ENCODE measurements around the gene DCAF11. TPM values are rescaled to one million over a fixed set of nuclear protein-coding genes. Genes with fewer than 3 reads are reported as not detected.

The DCAF11 gene
- total and polyA plus RNA-seq, 2 of the 13 experiments (the other 11 are each of a cell fraction or from before 2014, with no cell fraction given): 150 to 257 TPM

DNA sequence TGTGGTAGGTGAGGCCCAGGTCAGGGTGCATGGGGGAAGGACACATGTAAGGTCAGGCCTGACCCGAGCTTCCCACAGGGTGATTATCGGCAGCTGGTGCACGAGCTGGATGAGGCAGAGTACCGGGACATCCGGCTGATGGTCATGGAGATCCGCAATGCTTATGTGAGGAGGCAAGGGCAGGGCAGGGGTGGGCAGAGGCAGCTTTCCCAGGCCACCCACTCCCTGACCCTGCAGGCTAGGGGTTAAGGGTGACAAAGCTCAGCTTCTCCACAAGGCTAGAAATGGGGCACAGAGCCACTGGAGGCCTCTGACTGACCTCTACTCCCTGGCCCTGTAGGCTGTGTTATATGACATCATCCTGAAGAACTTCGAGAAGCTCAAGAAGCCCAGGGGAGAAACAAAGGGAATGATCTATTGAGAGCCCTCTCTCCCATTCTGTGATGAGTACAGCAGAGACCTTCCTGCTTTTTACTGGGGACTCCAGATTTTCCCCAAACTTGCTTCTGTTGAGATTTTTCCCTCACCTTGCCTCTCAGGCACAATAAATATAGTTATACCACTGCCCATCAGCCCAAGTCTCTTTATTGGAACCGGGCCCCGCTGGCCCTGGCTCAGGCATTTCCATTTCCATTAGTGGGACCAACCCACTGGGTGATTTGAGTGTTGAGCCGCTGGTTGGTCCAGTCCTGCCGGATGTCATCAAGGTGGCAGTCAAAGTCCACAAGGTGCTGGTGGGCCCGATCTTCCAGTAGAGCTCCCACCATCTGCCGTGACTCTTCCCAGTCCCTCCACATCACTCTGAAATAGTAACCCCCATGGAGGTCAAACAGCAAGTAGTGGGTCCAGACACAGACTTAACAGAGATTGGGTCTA is 24.1 kb downstream of the DCAF11 start (continued):
- 0 out of 2 replicates have a peak, but pooled peaks have one; percentile 61 for TF ChIP-seq ZNF318 (CRISPR knock-in tag; IDR thresholded peaks at IDR 0.05)
- TF ChIP-seq ZNF317 (CRISPR knock-in tag; IDR thresholded peaks at IDR 0.05): no peak
- TF ChIP-seq ZNF326 (CRISPR knock-in tag; IDR thresholded peaks at IDR 0.05; ENCODE audit: borderline replicate concordance): no peak
- TF ChIP-seq ZNF550 (CRISPR knock-in tag; IDR thresholded peaks at IDR 0.05; ENCODE audit: borderline replicate concordance): 0 out of 2 replicates have a peak, but pooled peaks have one; percentile 43
- no peak for TF ChIP-seq ZNF724P (CRISPR knock-in tag; IDR thresholded peaks at IDR 0.05; ENCODE audit: borderline replicate concordance)
- TF ChIP-seq, protein P1, sequence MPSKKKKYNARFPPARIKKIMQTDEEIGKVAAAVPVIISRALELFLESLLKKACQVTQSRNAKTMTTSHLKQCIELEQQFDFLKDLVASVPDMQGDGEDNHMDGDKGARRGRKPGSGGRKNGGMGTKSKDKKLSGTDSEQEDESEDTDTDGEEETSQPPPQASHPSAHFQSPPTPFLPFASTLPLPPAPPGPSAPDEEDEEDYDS (CRISPR knock-in tag; IDR thresholded peaks at IDR 0.05): no peak
- TF ChIP-seq ATF7-NPFF (CRISPR knock-in tag; IDR thresholded peaks at IDR 0.05; ENCODE audit: low read depth): peak; percentile 43; the same call in 1 of the 2 replicates
- TF ChIP-seq EP300 (IDR thresholded peaks at IDR 0.05; ENCODE audit: low read depth in 2 of 2, low read length in 2 of 2): no peak
- TF ChIP-seq EP300 (CRISPR knock-in tag; IDR thresholded peaks at IDR 0.05; ENCODE audit: borderline replicate concordance): 0 out of 2 replicates have a peak, but pooled peaks have one; percentile 26
- no peak for TF ChIP-seq ZNF7 (CRISPR knock-in tag; IDR thresholded peaks at IDR 0.05)
- no peak for TF ChIP-seq ZNF484 (CRISPR knock-in tag; IDR thresholded peaks at IDR 0.05; ENCODE audit: borderline replicate concordance, low read depth)
- TF ChIP-seq SP4 (CRISPR knock-in tag; IDR thresholded peaks at IDR 0.05): no peak
- TF ChIP-seq, protein P2, sequence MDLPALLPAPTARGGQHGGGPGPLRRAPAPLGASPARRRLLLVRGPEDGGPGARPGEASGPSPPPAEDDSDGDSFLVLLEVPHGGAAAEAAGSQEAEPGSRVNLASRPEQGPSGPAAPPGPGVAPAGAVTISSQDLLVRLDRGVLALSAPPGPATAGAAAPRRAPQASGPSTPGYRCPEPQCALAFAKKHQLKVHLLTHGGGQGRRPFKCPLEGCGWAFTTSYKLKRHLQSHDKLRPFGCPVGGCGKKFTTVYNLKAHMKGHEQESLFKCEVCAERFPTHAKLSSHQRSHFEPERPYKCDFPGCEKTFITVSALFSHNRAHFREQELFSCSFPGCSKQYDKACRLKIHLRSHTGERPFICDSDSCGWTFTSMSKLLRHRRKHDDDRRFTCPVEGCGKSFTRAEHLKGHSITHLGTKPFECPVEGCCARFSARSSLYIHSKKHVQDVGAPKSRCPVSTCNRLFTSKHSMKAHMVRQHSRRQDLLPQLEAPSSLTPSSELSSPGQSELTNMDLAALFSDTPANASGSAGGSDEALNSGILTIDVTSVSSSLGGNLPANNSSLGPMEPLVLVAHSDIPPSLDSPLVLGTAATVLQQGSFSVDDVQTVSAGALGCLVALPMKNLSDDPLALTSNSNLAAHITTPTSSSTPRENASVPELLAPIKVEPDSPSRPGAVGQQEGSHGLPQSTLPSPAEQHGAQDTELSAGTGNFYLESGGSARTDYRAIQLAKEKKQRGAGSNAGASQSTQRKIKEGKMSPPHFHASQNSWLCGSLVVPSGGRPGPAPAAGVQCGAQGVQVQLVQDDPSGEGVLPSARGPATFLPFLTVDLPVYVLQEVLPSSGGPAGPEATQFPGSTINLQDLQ (CRISPR knock-in tag; IDR thresholded peaks at IDR 0.05): no peak
